NCI-H524 treated with DMSO at 0.1 percent for 48 hours (cell line): ENCODE measurements around the gene MACF1.

Experiments
- DNase-seq: peaks from one replicate; lab custom pipeline; 2025; lab: John Stamatoyannopoulos, UW

Gene MACF1

DNA sequence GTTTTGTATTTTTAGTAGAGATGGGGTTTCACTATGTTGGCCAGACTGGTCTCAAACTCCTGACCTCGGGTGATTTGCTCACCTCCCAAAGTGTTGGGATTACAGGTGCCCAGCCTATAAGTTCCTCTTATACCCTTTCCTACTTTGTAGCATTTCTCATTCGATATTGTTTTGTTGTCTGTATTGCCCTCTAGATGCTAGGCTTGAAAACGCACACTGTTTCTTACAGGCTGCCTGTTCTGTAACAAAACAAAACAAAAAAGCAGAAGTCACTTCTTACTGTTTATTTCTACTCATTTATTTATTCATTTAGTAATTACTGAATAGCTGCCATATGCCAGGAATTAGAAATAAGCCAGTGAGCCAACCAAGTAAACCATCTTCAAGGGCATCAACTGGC, 150.1 kb downstream of the MACF1 start:
- no peak for DNase-seq

GRCh38 chr1:39358491-39358890, 154.0 kb downstream of the MACF1 start:
- no peak for DNase-seq

DNA sequence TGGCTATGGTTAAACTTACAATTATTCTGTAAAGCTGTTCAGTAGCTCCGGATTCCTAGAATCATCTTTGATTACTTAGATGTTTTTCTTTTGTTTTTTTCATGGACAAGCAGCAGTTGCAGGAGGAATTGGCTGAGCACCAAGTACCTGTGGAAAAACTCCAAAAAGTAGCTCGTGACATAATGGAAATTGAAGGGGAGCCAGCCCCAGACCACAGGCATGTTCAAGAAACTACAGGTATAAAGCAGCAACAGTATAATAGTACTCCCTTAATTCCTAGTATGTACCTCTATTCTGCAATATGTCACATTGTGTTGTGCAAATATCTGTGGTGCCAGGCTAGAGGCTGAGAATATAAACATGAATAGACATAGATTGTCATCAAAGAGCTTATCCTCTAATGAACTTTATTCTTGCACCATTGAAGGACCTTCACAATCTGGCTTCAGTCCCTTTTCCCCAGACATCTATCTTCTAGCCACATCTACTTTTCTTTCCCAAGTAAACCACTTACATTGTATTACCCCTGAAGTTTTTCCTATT, 154.6 kb downstream of the MACF1 start:
- DNase-seq: no peak

GRCh38 chr1:39360731-39361130, 156.2 kb downstream of the MACF1 start:
- no peak for DNase-seq

DNA sequence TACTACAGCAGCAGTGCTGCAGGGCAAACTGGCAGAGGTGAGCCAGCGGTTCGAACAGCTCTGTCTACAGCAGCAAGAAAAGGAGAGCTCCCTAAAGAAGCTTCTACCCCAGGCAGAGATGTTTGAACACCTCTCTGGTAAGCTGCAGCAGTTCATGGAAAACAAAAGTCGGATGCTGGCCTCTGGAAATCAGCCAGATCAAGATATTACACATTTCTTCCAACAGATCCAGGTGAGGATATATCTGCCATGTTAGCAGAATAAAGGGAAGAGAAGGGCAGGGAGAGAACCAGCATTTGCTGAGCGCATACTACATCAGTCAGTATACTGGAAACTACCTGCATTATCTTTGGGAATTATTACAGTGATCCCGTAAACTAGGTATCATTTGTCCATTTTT, 157.0 kb downstream of the MACF1 start:
- DNase-seq: no peak

DNA sequence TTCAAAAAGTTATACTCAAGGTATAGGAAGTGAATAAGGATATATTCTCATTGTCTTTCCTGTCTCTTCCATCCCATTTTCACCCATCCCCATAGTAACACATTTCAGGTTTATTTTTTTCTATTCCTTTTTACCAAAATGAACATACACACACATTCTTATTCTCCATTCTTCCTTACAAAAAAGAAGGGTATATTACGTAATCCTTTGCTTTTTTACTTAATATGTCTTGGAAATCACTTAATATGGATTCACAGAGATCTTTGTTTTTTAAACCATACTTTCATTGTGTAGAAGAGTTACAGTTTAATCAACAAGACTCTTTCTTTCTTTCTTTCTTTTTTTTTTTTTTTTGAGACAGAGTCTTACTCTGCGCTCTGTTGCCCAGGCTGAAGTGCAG, 158.8 kb downstream of the MACF1 start:
- DNase-seq: no peak

DNA sequence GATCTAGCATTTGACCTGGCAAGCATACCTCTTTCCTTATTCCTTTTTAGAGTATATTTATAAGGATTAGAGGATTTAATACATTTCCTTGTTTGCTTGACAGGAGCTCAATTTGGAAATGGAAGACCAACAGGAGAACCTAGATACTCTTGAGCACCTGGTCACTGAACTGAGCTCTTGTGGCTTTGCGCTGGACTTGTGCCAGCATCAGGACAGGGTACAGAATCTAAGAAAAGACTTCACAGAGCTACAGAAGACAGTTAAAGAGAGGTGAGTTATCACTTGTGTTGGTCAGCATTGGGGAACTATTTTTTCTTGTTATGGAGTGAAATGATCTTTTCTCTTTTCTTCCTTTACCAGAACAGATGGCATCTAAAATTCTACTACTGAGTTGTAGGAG, 163.6 kb downstream of the MACF1 start:
- no peak for DNase-seq

DNA sequence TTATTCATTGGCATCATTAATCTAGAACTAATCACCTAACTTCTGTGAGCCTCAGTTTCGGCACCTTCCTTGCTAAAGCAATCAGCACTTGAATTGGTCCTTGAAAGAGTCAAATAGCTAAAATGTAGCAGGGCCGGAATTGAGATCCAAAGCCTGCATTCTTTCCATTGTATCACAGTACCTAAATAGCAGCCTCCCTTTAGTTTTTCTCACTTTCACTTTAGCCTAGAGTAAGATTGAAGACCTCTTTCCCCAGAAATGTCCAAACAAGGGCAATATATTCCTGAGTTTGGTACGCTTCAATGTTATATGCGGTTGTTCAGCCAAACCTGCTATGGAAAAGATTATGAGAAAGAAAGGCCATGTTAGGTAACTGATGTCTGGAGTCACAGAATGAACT, 165.1 kb downstream of the MACF1 start:
- no peak for DNase-seq

DNA sequence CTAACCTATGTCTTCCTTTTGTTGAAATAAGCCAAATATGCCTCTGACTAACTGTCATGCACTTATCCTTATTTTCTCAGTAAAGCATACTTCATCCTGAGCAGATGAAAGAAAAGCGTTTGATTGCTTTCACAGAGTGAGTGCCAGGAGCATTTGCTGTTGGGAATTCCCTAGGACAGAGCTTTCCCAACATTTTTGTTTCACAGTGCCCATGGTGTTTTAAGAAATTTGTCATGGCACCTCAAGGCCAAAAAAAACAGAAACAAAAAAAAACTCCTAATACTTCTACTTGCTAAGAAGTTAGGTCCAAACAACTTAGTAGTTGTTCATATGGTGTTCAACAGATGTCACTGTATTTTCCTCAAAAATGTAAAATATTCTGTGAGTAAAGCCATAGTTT, 166.1 kb downstream of the MACF1 start:
- DNase-seq: no peak

- DNase-seq: no peak
These were observed 167.6 kb downstream of the MACF1 start for GRCh38 chr1:39372105-39372504.

DNA sequence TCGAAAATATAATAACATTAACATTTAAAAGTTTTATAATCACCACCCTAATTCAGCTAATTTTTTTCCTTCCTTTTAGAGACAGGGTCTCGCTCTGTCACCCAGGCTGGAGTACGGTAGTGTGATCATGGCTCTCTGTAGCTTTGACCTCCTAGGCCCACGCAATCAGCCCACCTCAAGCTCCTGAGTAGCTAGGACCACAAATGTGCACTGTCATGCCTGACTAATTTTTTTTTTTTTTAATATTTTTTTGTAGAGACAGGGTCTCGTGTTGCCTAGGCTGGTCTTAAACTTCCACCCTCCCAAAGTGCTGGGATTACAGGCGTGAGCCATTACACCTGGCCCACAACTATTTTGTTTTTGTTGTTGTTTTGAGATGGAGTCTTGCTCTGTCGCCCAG, 172.2 kb downstream of the MACF1 start:
- no peak for DNase-seq

DNA sequence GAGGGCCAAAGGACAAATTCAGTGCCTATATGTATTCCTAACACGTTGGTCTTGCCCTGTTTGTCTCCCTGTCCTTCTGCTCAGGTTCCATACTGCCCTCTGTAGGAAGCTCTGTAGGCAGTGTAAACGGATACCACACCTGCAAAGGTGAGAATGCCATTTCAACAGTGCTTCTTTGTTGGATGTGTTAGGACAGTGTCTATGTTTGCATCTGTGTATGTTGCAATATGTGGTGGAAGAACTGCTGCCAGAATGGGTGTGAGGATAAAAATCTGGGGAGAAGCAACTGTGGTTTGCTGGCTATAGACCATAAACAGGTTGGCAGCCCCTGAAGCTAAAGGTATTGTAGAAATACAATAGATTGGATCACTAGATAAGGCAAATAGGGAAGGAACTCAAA, 173.9 kb downstream of the MACF1 start:
- no peak for DNase-seq

GRCh38 chr1:39379187-39379586, 174.7 kb downstream of the MACF1 start:
- DNase-seq: no peak

DNA sequence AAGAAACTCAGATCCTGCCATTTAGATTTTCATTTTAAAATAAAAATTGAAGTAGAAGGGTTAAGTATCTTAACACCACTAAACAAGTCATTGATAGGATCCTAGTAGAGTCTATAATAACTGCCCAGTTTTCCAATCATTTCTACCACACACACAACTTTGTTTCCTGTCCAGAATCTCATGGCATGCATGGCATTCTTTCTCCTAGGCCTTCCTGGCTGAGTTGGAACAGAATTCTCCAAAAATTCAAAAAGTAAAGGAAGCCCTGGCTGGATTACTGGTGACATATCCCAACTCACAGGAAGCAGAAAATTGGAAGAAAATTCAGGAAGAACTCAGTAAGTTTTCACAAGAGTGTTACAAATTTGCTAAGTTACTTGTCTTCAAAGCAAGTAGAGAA, 175.5 kb downstream of the MACF1 start:
- DNase-seq: no peak

GRCh38 chr1:39381839-39382238, 177.3 kb downstream of the MACF1 start:
- no peak for DNase-seq

DNA sequence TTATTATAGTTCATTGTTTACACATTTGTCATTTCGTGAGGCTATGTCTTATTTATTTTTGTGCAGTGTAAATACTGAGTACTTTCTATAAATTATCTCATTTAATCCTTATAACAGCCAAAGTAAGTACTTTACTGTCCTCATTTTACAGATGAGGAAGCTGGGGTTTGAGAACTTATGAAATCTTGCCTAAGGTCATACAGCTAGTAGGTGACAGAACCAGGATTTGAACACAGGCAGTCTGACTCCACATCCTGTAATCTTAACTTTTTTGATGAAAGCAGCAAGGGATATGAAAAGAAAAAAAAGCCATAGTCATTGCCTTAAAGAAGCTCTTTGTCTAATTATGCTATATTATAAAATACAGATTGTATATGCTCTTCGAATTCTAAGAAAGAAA, 179.8 kb downstream of the MACF1 start:
- no peak for DNase-seq

DNA sequence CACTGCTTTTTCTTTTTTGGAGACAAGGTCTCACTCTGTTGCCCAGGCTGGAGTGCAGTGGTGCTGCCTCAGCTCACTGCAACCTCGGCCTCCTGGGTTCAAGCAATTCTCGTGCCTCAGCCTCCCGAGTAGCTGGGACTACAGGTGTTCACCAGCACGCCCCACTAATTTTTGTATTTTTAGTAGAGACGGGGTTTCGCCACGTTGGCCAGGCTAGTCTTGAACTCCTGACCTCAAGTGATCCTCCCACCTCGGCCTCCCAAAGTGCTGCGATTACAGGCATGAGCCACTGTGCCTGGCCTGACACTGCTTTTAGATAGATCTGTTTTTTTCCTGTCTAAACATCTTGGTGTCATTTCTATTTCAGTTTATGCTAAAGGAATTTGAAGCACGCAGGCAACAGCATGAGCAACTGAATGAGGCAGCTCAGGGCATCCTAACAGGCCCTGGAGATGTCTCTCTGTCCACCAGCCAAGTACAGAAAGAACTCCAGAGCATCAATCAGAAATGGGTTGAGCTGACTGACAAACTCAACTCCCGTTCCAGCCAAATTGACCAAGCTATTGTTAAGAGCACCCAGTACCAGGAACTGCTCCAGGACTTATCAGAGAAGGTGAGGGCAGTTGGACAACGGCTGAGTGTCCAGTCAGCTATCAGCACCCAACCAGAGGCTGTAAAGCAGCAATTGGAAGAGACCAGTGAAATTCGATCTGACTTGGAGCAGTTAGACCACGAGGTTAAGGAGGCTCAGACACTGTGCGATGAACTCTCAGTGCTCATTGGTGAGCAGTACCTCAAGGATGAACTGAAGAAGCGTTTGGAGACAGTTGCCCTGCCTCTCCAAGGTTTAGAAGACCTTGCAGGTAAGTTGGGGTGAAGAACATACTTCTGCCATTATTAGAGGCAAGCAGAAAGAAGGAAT, 180.8 kb downstream of the MACF1 start:
- DNase-seq: no peak

DNA sequence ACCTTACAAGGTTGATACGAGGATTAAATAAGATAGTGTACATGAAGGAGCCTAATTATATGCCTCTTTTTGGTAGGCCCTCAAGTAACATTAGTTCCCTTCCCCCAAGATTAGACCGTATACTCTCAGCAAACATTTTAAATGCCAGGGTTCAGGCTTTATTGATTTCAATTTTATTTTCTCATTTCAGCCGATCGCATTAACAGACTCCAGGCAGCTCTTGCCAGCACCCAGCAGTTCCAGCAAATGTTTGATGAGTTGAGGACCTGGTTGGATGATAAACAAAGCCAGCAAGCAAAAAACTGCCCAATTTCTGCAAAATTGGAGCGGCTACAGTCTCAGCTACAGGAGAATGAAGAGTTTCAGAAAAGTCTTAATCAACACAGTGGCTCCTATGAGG, 182.5 kb downstream of the MACF1 start:
- no peak for DNase-seq

DNA sequence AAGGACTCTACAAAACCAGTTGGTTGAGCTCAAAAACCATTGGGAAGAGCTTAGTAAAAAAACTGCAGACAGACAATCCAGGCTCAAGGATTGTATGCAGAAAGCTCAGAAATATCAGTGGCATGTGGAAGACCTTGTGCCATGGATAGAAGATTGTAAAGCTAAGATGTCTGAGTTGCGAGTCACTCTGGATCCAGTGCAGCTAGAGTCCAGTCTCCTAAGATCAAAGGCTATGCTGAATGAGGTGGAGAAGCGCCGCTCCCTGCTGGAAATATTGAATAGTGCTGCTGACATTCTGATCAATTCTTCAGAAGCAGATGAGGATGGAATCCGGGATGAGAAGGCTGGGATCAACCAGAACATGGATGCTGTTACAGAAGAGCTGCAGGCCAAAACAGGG, 183.0 kb downstream of the MACF1 start:
- no peak for DNase-seq

- DNase-seq: no peak
These were observed 187.5 kb downstream of the MACF1 start for GRCh38 chr1:39391691-39392679.

DNA sequence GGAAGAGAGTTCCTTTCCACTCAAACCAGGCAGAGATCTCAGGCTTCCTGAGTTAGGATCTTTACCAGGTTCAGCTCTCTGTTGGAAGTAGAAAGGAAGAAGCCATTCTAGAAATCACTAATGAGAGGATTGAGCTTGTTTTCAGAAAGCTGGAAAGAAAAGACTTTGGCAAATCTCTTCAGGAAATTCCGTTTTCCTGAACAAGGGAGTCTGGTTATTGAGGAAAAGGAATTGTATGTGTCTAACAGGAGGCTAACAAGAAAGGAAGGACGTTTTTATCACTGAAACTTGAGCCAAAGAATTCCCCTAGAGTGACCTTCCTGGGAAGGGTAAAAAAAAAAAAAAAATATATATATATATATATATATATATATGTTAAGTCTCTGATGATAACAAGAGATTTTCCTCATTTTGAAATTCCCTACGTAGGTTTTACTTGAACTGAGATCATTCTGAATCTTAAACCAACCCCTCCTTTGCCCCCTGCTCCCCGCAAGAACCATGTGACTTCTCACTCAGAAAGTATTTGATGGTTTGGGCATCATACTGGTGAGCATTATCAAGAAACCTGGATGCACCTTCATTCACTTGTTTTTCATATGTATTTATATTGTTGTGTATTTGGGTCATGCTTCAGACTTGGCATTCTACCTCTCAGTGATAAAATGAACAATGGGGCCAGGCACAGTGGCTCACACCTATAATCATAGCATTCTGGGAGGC, 188.5 kb downstream of the MACF1 start:
- DNase-seq: no peak

GRCh38 chr1:39393645-39394044, 189.2 kb downstream of the MACF1 start:
- DNase-seq: no peak
